Thyroid gland (tissue), 4 donors: ENCODE results near the gene SPATA24. TPM values are rescaled to one million over a fixed set of nuclear protein-coding genes. Genes with fewer than 3 reads are reported as not detected.
"Not testable (repeated sequence)": the region's sequence is repeated elsewhere in the genome, so short reads cannot be mapped to it uniquely, and the experiment has no call there.

ENCODE experiments used
- DNase-seq, 2 donors: peaks; one replicate each; pipeline ENCODE4 v3.0.0-alpha.2; 2019
- H3K27ac ChIP-seq, 3 donors: fragments of 200-600 bp; sonication (generic); 1 replicate in 2 of 3; 2 replicates in 1 of 3; pipeline ENCODE4 v1.5.1; 2016 to 2019; ENCODE audit warnings: mild to moderate bottlenecking in 1 of 3, moderate library complexity in 1 of 3
- H3K27me3 ChIP-seq: fragments of 200-600 bp; sonication (generic); one replicate; pipeline ENCODE4 v1.5.1; 2019
- H3K36me3 ChIP-seq, 2 donors: fragments of 200-600 bp; sonication (generic); one replicate each; pipeline ENCODE4 v1.5.1; 2016 to 2019
- H3K4me1 ChIP-seq, 2 donors: fragments of 200-600 bp; sonication (generic); one replicate each; pipeline ENCODE4 v1.5.1; 2017 to 2019
- H3K4me3 ChIP-seq, 3 donors: fragments of 200-600 bp; sonication (generic); replicated peaks in 1 of 3; 1 replicate in 2 of 3; 2 replicates in 1 of 3; pipeline ENCODE4 v1.5.1; 2016; ENCODE audit warnings: mild to moderate bottlenecking in 1 of 3
- H3K9me3 ChIP-seq: fragments of 200-600 bp; sonication (generic); one replicate; pipeline ENCODE4 v1.5.1; 2017
- CTCF ChIP-seq, 6 experiments: fragments of 200-600 bp in 3 of 6; fragments of 450-650 bp in 3 of 6; sonication (generic) in 3 of 6; IDR thresholded peaks; one replicate each; pipeline ENCODE4 v1.5.1; 2016 to 2019; ENCODE audit warnings: antibody characterized with exemption in 6 of 6, mild to moderate bottlenecking in 2 of 6, inconsistent platforms in 1 of 6, moderate library complexity in 1 of 6
- POLR2A ChIP-seq, 2 donors: fragments of 450-650 bp; IDR thresholded peaks; one replicate each; pipeline ENCODE4 v1.6.1; 2017; ENCODE audit warnings: antibody characterized with exemption in 2 of 2, mild to moderate bottlenecking in 2 of 2, moderate library complexity in 1 of 2
- WGBS, 2 donors: methylation state at CpG; one replicate each; pipeline ENCODE4 v1.1.5; 2017; 5-methylcytosine and 5-hydroxymethylcytosine counted together
- intact Hi-C: fragments of 100-400 bp; cut with DNase I; formaldehyde crosslinking; loops from one replicate; pipeline ENCODE4 v1.15.1; 2023
- total RNA-seq, 4 donors: library from RNA; depleted of rRNA; stranded (reverse); fragments of >200 nt; gene quantifications; one replicate each; pipeline ENCODE4 v1.2.3, GENCODE V29; 2016

The SPATA24 gene
- total RNA-seq, 4 donors from 2014 or later = 6.5 to 14.2 (median 7.3) TPM

- no peak for TF ChIP-seq CTCF (IDR thresholded peaks at IDR 0.05)
- TF ChIP-seq POLR2A (IDR thresholded peaks at IDR 0.05) = no peak
- Histone ChIP-seq H3K27ac (peak overlapping the region in 1 of 3 donors; percentile 50), H3K27me3 (no peaks in the 10 kb centered on the region), H3K4me3 (no peak overlapping the region), H3K36me3 (no peaks in the 10 kb centered on the region), H3K9me3 (no peaks in the 10 kb centered on the region), H3K4me1 (peaks cover 16 to 46% of the 10 kb centered on the region in 2 donors)
- peak; percentile 79 to 80 for DNase-seq
- 9 to 14% methylated on average over 4 to 8 of the region's 8 CpGs for WGBS, 2 donors
- intact Hi-C loops = no loop called here
Observed at GRCh38 chr5:139388198-139388821, 15.6 kb downstream of the SPATA24 start.

DNA sequence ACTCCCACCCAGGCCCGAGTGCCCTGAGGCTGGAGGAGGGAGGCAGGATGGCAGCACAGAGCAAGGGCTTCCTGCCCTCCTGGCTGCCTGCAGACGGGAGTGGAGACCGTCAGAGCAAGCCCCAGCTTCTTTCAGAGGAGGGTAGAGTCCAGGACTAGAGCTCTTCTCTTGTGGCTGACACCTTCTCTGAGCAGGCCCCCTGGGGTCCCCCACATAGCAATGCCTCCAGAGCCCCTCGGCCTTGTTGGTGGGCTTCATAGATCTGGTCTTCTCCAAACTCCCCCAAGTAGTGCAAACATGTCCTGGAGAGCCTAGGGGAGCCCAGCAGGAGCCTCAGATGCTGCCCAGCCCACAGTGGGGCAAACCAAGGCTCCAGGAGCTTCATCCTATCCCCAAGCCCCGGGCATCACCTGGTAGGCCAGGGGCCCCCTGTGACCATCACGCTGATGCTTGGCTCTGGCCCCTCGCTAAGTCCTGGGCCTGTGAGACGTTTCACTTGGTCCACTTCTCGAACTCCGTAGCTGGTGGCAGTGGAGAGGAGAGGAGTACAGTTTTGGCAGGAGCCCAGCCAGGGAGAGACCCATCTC, 16.2 kb downstream of the SPATA24 start:
- peak overlapping the region in 1 of 3 donors; percentile 50 for H3K27ac ChIP-seq
- H3K36me3 ChIP-seq = no peaks in the 10 kb centered on the region
- WGBS, 2 donors = 51 to 55% methylated on average over 5 to 10 of the region's 10 CpGs
- H3K27me3 ChIP-seq = no peaks in the 10 kb centered on the region
- intact Hi-C loops = no loop called here
- TF ChIP-seq POLR2A (IDR thresholded peaks at IDR 0.05) = no peak
- TF ChIP-seq CTCF (IDR thresholded peaks at IDR 0.05) = no peak
- no peaks in the 10 kb centered on the region for H3K9me3 ChIP-seq
- no peak for DNase-seq
- no peak overlapping the region for H3K4me3 ChIP-seq
- H3K4me1 ChIP-seq = peaks cover 13 to 40% of the 10 kb centered on the region in 2 donors

DNA sequence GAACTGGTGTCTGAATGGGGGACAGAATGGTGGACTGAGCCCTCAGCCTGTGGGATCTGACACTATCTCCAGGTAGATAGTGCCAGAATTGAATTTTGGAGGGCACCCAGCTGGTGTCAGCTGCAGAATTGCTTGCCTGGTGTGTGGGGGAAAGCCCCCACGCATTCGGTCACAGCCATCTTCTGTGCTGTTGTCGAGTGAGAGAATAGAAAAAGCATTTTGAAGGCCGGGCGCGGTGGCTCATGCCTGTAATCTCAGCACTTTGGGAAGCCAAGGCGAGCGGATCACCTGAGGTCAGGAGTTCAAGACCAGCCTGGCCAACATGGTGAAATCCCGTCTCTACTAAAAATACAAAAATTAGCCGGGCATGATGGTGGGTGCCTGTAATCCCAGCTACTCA, 16.9 kb downstream of the SPATA24 start:
- intact Hi-C loops, H3K4me3 ChIP-seq: not testable (repeated sequence)

DNA sequence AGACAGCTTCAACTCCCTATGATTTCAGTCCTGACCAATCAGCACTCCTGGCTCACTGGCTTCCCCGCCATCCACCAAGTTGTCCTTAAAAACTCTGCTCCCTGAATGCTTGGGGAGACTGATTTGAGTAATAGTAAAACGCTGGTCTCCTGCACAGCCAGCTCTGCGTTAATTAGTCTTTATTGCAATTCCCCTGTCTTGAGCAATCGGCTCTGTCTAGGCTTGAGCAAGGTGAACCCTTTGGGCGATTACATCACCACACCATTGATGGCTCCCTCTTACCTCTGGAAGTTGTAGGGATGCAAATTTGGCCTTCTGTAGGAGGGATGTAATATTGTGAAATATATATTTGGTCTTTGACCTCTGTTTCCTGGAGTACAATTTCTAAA, 17.8 kb downstream of the SPATA24 start:
- Histone ChIP-seq H3K4me3 (no peak overlapping the region), H3K4me1 (peaks cover 12 to 29% of the 10 kb centered on the region in 2 donors), H3K36me3 (no peaks in the 10 kb centered on the region), H3K27me3 (no peaks in the 10 kb centered on the region), H3K9me3 (no peaks in the 10 kb centered on the region), H3K27ac (no peak overlapping the region)
- TF ChIP-seq CTCF (IDR thresholded peaks at IDR 0.05) (no peak), POLR2A (IDR thresholded peaks at IDR 0.05) (no peak)
- no peak for DNase-seq
- 89 to 93% methylated on average over 5 of the region's 5 CpGs for WGBS, 2 donors
- intact Hi-C loops = no loop called here

More for the DNA sequence above, 16.9 kb downstream of the SPATA24 start:
- H3K27me3 ChIP-seq, H3K9me3 ChIP-seq, H3K27ac ChIP-seq, DNase-seq, H3K36me3 ChIP-seq: not testable (repeated sequence)
- H3K4me1 ChIP-seq = peaks cover 12 to 33% of the 10 kb centered on the region in 2 donors
- WGBS, 2 donors = 90 to 95% methylated on average over 10 of the region's 10 CpGs

- H3K27ac ChIP-seq = peak overlapping the region; percentile 19 to 38 (median 36)
- TF ChIP-seq POLR2A (IDR thresholded peaks at IDR 0.05) = no peak
- TF ChIP-seq CTCF (IDR thresholded peaks at IDR 0.05) = no peak
Observed at GRCh38 chr5:139385061-139386049, 18.5 kb downstream of the SPATA24 start.

More at GRCh38 chr5:139385061-139386049, 18.5 kb downstream of the SPATA24 start:
- no peak for DNase-seq
- Histone ChIP-seq H3K36me3 (no peaks in the 10 kb centered on the region), H3K4me3 (peak overlapping the region in 1 of 3 donors; percentile 19), H3K4me1 (peaks cover 12 to 29% of the 10 kb centered on the region in 2 donors), H3K27me3 (no peaks in the 10 kb centered on the region), H3K9me3 (no peaks in the 10 kb centered on the region)
- intact Hi-C loops = no loop called here
- 69% methylated on average over 8 of the region's 8 CpGs for WGBS, 2 donors
